GM23338 (cell line): ENCODE data around the gene ANKFN1. TPM values are rescaled to one million over a fixed set of nuclear protein-coding genes. Genes with fewer than 3 reads are reported as not detected.

Experiments
- ATAC-seq: fragments of 200-7000 bp; cut with Tn5 transposase; 3 replicates; pipeline ENCODE4 v1.9.1; 2020
- DNase-seq: peaks from one replicate; pipeline ENCODE4 v3.0.0-alpha.2; 2015; ENCODE audit warnings: low spot score
- H2AFZ ChIP-seq: fragments of 200-600 bp; sonication (generic); 2 replicates; pipeline ENCODE4 v1.8.0; 2016; ENCODE audit warnings: antibody characterized with exemption, mild to moderate bottlenecking, moderate library complexity
- H3F3A ChIP-seq: fragments of 200-600 bp; sonication (generic); replicated peaks from 2 replicates; pipeline ENCODE4 v1.8.0; 2017; ENCODE audit warnings: antibody characterized with exemption, mixed run types, low read depth
- H3K27ac ChIP-seq: fragments of 200-600 bp; sonication (generic); 2 replicates; pipeline ENCODE4 v1.6.1; 2016; ENCODE audit warnings: low read depth
- H3K27me3 ChIP-seq: fragments of 200-600 bp; sonication (generic); 2 replicates; pipeline ENCODE4 v1.8.0; 2016; ENCODE audit warnings: mild to moderate bottlenecking, mixed run types, moderate library complexity; ENCODE audit not compliant: insufficient read depth
- H3K36me3 ChIP-seq: fragments of 200-600 bp; sonication (generic); 2 replicates; pipeline ENCODE4 v1.8.0; 2016; ENCODE audit warnings: mild to moderate bottlenecking; ENCODE audit not compliant: insufficient read depth
- H3K4me1 ChIP-seq: fragments of 200-600 bp; sonication (generic); 2 replicates; pipeline ENCODE4 v1.8.0; 2016; ENCODE audit warnings: mild to moderate bottlenecking, moderate library complexity; ENCODE audit not compliant: insufficient read depth
- H3K4me2 ChIP-seq: fragments of 200-600 bp; sonication (generic); 2 replicates; pipeline ENCODE4 v1.7.1; 2017; ENCODE audit warnings: mixed run types
- H3K4me3 ChIP-seq: fragments of 200-600 bp; sonication (generic); 2 replicates; pipeline ENCODE4 v1.6.1; 2016; ENCODE audit warnings: mixed run types
- H3K79me2 ChIP-seq: fragments of 200-600 bp; sonication (generic); replicated peaks from 2 replicates; pipeline ENCODE4 v1.8.0; 2017; ENCODE audit warnings: mild to moderate bottlenecking; ENCODE audit not compliant: insufficient read depth
- H3K9me2 ChIP-seq: fragments of 200-600 bp; sonication (generic); 2 replicates; pipeline ENCODE4 v1.8.0; 2017; ENCODE audit not compliant: insufficient read depth
- H4K20me1 ChIP-seq: fragments of 200-600 bp; sonication (generic); replicated peaks from 2 replicates; pipeline ENCODE4 v1.8.0; 2017; ENCODE audit warnings: mild to moderate bottlenecking; ENCODE audit not compliant: insufficient read depth
- H3K27ac Mint-ChIP-seq: 2 replicates; pipeline ENCODE4 v1.8.0; 2020; ENCODE audit warnings: inconsistent platforms, mild to moderate bottlenecking, moderate library complexity, mixed read lengths
- H3K27me3 Mint-ChIP-seq: 3 replicates; pipeline ENCODE4 v1.8.0; 2022; ENCODE audit warnings: low read depth, mild to moderate bottlenecking, moderate library complexity, mixed read lengths, inconsistent platforms; ENCODE audit not compliant: insufficient read depth, poor library complexity
- H3K36me3 Mint-ChIP-seq: 3 replicates; pipeline ENCODE4 v1.8.0; 2021; ENCODE audit warnings: low read depth, mild to moderate bottlenecking, inconsistent platforms, moderate library complexity, mixed read lengths
- H3K4me1 Mint-ChIP-seq: 3 replicates; pipeline ENCODE4 v1.8.0; 2020; ENCODE audit warnings: mild to moderate bottlenecking, inconsistent platforms, mixed read lengths
- H3K4me3 Mint-ChIP-seq: 3 replicates; pipeline ENCODE4 v1.8.0; 2021; ENCODE audit warnings: moderate library complexity, mild to moderate bottlenecking, inconsistent platforms, mixed read lengths
- H3K9me3 Mint-ChIP-seq: 3 replicates; pipeline ENCODE4 v1.8.0; 2020; ENCODE audit warnings: moderate library complexity, mild to moderate bottlenecking, inconsistent platforms, mixed read lengths
- CREB1 ChIP-seq: fragments of 250-450 bp; sonication (Bioruptor Pico); IDR thresholded peaks from 2 replicates; pipeline ENCODE4 v1.5.0; 2020; ENCODE audit warnings: low read depth, mild to moderate bottlenecking, moderate library complexity
- ETS1 ChIP-seq: IDR thresholded peaks from 2 replicates; pipeline ENCODE4 v1.6.1; 2016; ENCODE audit warnings: antibody characterized with exemption
- EZH2 ChIP-seq: fragments of 200-600 bp; sonication (generic); IDR thresholded peaks from one replicate; pipeline ENCODE4 v1.8.0; 2017; ENCODE audit warnings: antibody characterized with exemption, mild to moderate bottlenecking, low read depth; ENCODE audit not compliant: unreplicated experiment
- JUNB ChIP-seq: IDR thresholded peaks from one replicate; pipeline ENCODE4 v1.6.1; 2016; ENCODE audit warnings: antibody characterized with exemption; ENCODE audit not compliant: unreplicated experiment
- POLR2AphosphoS5 ChIP-seq: IDR thresholded peaks from 2 replicates; pipeline ENCODE4 v1.6.1; 2016; ENCODE audit warnings: antibody characterized with exemption, low read depth
- REST ChIP-seq: IDR thresholded peaks from one replicate; pipeline ENCODE4 v1.6.1; 2018; ENCODE audit warnings: antibody characterized with exemption; ENCODE audit not compliant: unreplicated experiment
- ZNF114 ChIP-seq: fragments of 250-450 bp; sonication (Bioruptor Pico); IDR thresholded peaks from 2 replicates; pipeline ENCODE4 v1.5.0; 2020; ENCODE audit warnings: mild to moderate bottlenecking, moderate library complexity
- ZNF331 ChIP-seq: fragments of 250-450 bp; sonication (Bioruptor Pico); IDR thresholded peaks from 2 replicates; pipeline ENCODE4 v1.5.0; 2020; ENCODE audit warnings: low read depth, mild to moderate bottlenecking, moderate library complexity
- ZNF462 ChIP-seq: fragments of 250-450 bp; sonication (Bioruptor Pico); IDR thresholded peaks from 2 replicates; pipeline ENCODE4 v1.5.0; 2020; ENCODE audit warnings: mild to moderate bottlenecking, moderate library complexity
- polyA plus RNA-seq: library from polyadenylated mRNA; unstranded; fragments of >200 nt; fragmentation: Nextera tagmentation; extraction: Ambion mirVana; gene quantifications from 2 replicates; pipeline ENCODE4 v1.2.1, GENCODE V29; 2016
- total RNA-seq: library from RNA; depleted of rRNA; stranded (reverse); fragments of >200 nt; shearing (Covaris generic); gene quantifications from 2 replicates; pipeline ENCODE4 v1.2.3, GENCODE V29; 2014

The ANKFN1 gene
- total and polyA plus RNA-seq, 2 experiments from 2014 or later, result not detected

- TF ChIP-seq ZNF462, result no peak
- no peak for TF ChIP-seq ZNF331 (CRISPR knock-in tag)
- TF ChIP-seq EZH2, result no peak
- TF ChIP-seq REST, result no peak
Measured at GRCh38 chr17:56424543-56425044, 271.3 kb downstream of the ANKFN1 start (continued).

- Mint-ChIP-seq H3K27me3 (no peaks in the 10 kb centered on the region), H3K4me3 (no peak overlapping the region), H3K9me3 (no peaks in the 10 kb centered on the region), H3K27ac (no peak overlapping the region), H3K36me3 (no peaks in the 10 kb centered on the region), H3K4me1 (no peaks in the 10 kb centered on the region; the same call in 2 of the 3 replicates)
- H2AFZ ChIP-seq, result no peak overlapping the region
- DNase-seq (no peak), ATAC-seq (no peak)
- no peaks in the 10 kb centered on the region for H4K20me1 ChIP-seq
- H3K36me3 ChIP-seq, result no peaks in the 10 kb centered on the region
- no peaks in the 10 kb centered on the region for H3K79me2 ChIP-seq
- no peaks in the 10 kb centered on the region for H3K27me3 ChIP-seq
- no peak overlapping the region for H3K4me2 ChIP-seq
- no peaks in the 10 kb centered on the region for H3F3A ChIP-seq
- H3K27ac ChIP-seq, result no peak overlapping the region
- H3K4me3 ChIP-seq, result no peak overlapping the region
- no peaks in the 10 kb centered on the region for H3K4me1 ChIP-seq
- H3K9me2 ChIP-seq, result no peaks in the 10 kb centered on the region
- TF ChIP-seq POLR2AphosphoS5, result no peak
- no peak for TF ChIP-seq ZNF331 (CRISPR knock-in tag)
- TF ChIP-seq ZNF114 (CRISPR knock-in tag), result no peak
- TF ChIP-seq REST, result no peak
- TF ChIP-seq CREB1 (CRISPR knock-in tag), result no peak
- TF ChIP-seq JUNB, result no peak
- TF ChIP-seq ETS1, result no peak
- TF ChIP-seq EZH2, result no peak
Measured at GRCh38 chr17:56425483-56425882, 272.2 kb downstream of the ANKFN1 start.
